Measurements from ENCODE around the gene KAT2B.

GRCh38 chr3:20027136-20027535, 13.1 kb upstream of the KAT2B start:
- no peak for TF ChIP-seq CTCF (IDR thresholded peaks at IDR 0.05)
- no peak for TF ChIP-seq RCOR1 (IDR thresholded peaks at IDR 0.05; ENCODE audit: low read length)
- no peak for TF ChIP-seq POLR2AphosphoS5 (IDR thresholded peaks at IDR 0.05; ENCODE audit: low read depth, low read length)
- TF ChIP-seq TAF1 (IDR thresholded peaks at IDR 0.05; ENCODE audit: borderline replicate concordance, low read depth, low read length): no peak
- no peak for TF ChIP-seq YY1 (IDR thresholded peaks at IDR 0.05; ENCODE audit: low read depth)
- TF ChIP-seq, protein P1, sequence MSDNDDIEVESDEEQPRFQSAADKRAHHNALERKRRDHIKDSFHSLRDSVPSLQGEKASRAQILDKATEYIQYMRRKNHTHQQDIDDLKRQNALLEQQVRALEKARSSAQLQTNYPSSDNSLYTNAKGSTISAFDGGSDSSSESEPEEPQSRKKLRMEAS (IDR thresholded peaks at IDR 0.05; ENCODE audit: low read depth): no peak
- no peak for TF ChIP-seq REST (IDR thresholded peaks at IDR 0.05; ENCODE audit: low read depth, low read length)
- no peak for TF ChIP-seq EP300 (IDR thresholded peaks at IDR 0.05; ENCODE audit: borderline replicate concordance in 1 of 2, low read depth in 1 of 2, low read length in 1 of 2)

Measured in SK-N-SH (cell line).